Ramos (cell line): ENCODE data around the gene NID2.

Experiments used
- in situ Hi-C: fragments of 300-500 bp; cut with MboI; formaldehyde crosslinking; loops from one replicate; pipeline ENCODE4 v1.14.3; 2022; ENCODE audit warnings: low sequenced_read_pairs; ENCODE audit not compliant: unreplicated experiment

NID2 gene

GRCh38 chr14:52080808-52081755, 12.2 kb upstream of the NID2 start:
- in situ Hi-C loops, result no loop called here

GRCh38 chr14:52080158-52080800, 11.4 kb upstream of the NID2 start:
- in situ Hi-C loops, result no loop called here

GRCh38 chr14:52079239-52079959, 10.5 kb upstream of the NID2 start:
- in situ Hi-C loops, result no loop called here

GRCh38 chr14:52078721-52079120, 9.9 kb upstream of the NID2 start:
- in situ Hi-C loops, result no loop called here

GRCh38 chr14:52078095-52078531, 9.3 kb upstream of the NID2 start:
- in situ Hi-C loops, result no loop called here

- in situ Hi-C loops, result no loop called here
These were observed 8.6 kb upstream of the NID2 start for GRCh38 chr14:52077256-52077979.

GRCh38 chr14:52076334-52076733, 7.5 kb upstream of the NID2 start:
- in situ Hi-C loops, result no loop called here

GRCh38 chr14:52075371-52075770, 6.5 kb upstream of the NID2 start:
- in situ Hi-C loops, result no loop called here

- in situ Hi-C loops, result no loop called here
These were observed 4.4 kb upstream of the NID2 start for GRCh38 chr14:52073251-52073650.

- in situ Hi-C loops, result no loop called here
These were observed 3.5 kb upstream of the NID2 start for GRCh38 chr14:52072266-52072780.

- in situ Hi-C loops, result no loop called here
These were observed 2.8 kb upstream of the NID2 start for GRCh38 chr14:52071675-52072074.

- in situ Hi-C loops, result no loop called here
These were observed 1.2 kb upstream of the NID2 start for GRCh38 chr14:52070051-52070431.

- in situ Hi-C loops, result no loop called here
These were observed 620 bp upstream of the NID2 start for GRCh38 chr14:52069307-52070050.

- in situ Hi-C loops, result no loop called here
These were observed 815 bp downstream of the NID2 start for GRCh38 chr14:52067873-52068614.

- in situ Hi-C loops, result no loop called here
These were observed 4.7 kb downstream of the NID2 start for GRCh38 chr14:52064174-52064573.

GRCh38 chr14:52063052-52063462, 5.8 kb downstream of the NID2 start:
- in situ Hi-C loops, result no loop called here

- in situ Hi-C loops, result no loop called here
These were observed 7.0 kb downstream of the NID2 start for GRCh38 chr14:52061890-52062289.

GRCh38 chr14:52061390-52061789, 7.5 kb downstream of the NID2 start:
- in situ Hi-C loops, result no loop called here

GRCh38 chr14:52060080-52060479, 8.8 kb downstream of the NID2 start:
- in situ Hi-C loops, result no loop called here
